Trophoblast cell (in vitro differentiated cells and primary cell): ENCODE measurements around the gene IGF1.

Experiments used
- DNase-seq, 2 donors: peaks; one replicate each; pipeline ENCODE4 v3.0.0-alpha.2; 2016
- H2AFZ ChIP-seq: 2 replicates; pipeline ENCODE4 v1.6.1; 2013; ENCODE audit warnings: low read length, moderate library complexity, mild to moderate bottlenecking; ENCODE audit not compliant: insufficient read depth, poor library complexity
- H2AK5ac ChIP-seq: 2 replicates; pipeline ENCODE4 v1.6.1; 2013; ENCODE audit warnings: mild to moderate bottlenecking, low read length
- H2BK120ac ChIP-seq: 2 replicates; pipeline ENCODE4 v1.6.1; 2013; ENCODE audit warnings: low read length, mild to moderate bottlenecking, moderate library complexity; ENCODE audit not compliant: insufficient read depth, poor library complexity
- H2BK12ac ChIP-seq: 2 replicates; pipeline ENCODE4 v1.6.1; 2013; ENCODE audit warnings: mild to moderate bottlenecking, low read length, moderate library complexity
- H2BK5ac ChIP-seq: 2 replicates; pipeline ENCODE4 v1.6.1; 2013; ENCODE audit warnings: low read length, low read depth, moderate library complexity, mild to moderate bottlenecking; ENCODE audit not compliant: poor library complexity
- H3K14ac ChIP-seq: 2 replicates; pipeline ENCODE4 v1.6.1; 2013; ENCODE audit warnings: mild to moderate bottlenecking, low read length
- H3K18ac ChIP-seq: 2 replicates; pipeline ENCODE4 v1.6.1; 2013; ENCODE audit warnings: mild to moderate bottlenecking, low read length
- H3K23ac ChIP-seq: 2 replicates; pipeline ENCODE4 v1.6.1; 2013; ENCODE audit warnings: low read length
- H3K27ac ChIP-seq: 2 replicates; pipeline ENCODE4 v1.5.1; 2013; ENCODE audit warnings: low read depth, mild to moderate bottlenecking, inconsistent platforms, low read length, moderate library complexity
- H3K27me3 ChIP-seq: 2 replicates; pipeline ENCODE4 v1.6.1; 2013; ENCODE audit warnings: inconsistent platforms, mild to moderate bottlenecking, low read length, moderate library complexity; ENCODE audit not compliant: insufficient read depth
- H3K36me3 ChIP-seq, 2 experiments: 1 replicate in 1 of 2; 2 replicates in 1 of 2; pipeline ENCODE4 v1.6.1; 2013; ENCODE audit warnings: low read length in 2 of 2, mild to moderate bottlenecking in 2 of 2, moderate library complexity in 1 of 2; ENCODE audit not compliant: insufficient read depth in 2 of 2, control insufficient read depth in 1 of 2
- H3K4ac ChIP-seq: 2 replicates; pipeline ENCODE4 v1.6.1; 2013; ENCODE audit warnings: low read depth, mild to moderate bottlenecking, low read length, moderate library complexity
- H3K4me1 ChIP-seq, 2 experiments: 1 replicate in 1 of 2; 2 replicates in 1 of 2; pipeline ENCODE4 v1.6.1; 2013; ENCODE audit warnings: low read length in 2 of 2, mild to moderate bottlenecking in 2 of 2, moderate library complexity in 1 of 2; ENCODE audit not compliant: insufficient read depth in 2 of 2, control insufficient read depth in 1 of 2
- H3K4me2 ChIP-seq: 2 replicates; pipeline ENCODE4 v1.6.1; 2013; ENCODE audit warnings: inconsistent platforms, mild to moderate bottlenecking, low read length, moderate library complexity
- H3K4me3 ChIP-seq: 2 replicates; pipeline ENCODE4 v1.5.1; 2013; ENCODE audit warnings: mild to moderate bottlenecking, low read depth, low read length, inconsistent platforms
- H3K79me1 ChIP-seq: one replicate; pipeline ENCODE4 v1.6.1; 2013; ENCODE audit warnings: low read length
- H3K79me2 ChIP-seq: 2 replicates; pipeline ENCODE4 v1.6.1; 2013; ENCODE audit warnings: low read length, mild to moderate bottlenecking; ENCODE audit not compliant: control insufficient read depth, insufficient read depth, poor library complexity
- H3K9ac ChIP-seq: 2 replicates; pipeline ENCODE4 v1.6.1; 2013; ENCODE audit warnings: mild to moderate bottlenecking, low read length
- H3K9me3 ChIP-seq: 2 replicates; pipeline ENCODE4 v1.6.1; 2013; ENCODE audit warnings: low read depth, mild to moderate bottlenecking, control low read depth, inconsistent platforms, low read length; ENCODE audit not compliant: insufficient read depth
- H4K12ac ChIP-seq: 2 replicates; pipeline ENCODE4 v1.6.1; 2013; ENCODE audit warnings: low read depth, mild to moderate bottlenecking, low read length, moderate library complexity
- H4K8ac ChIP-seq: 2 replicates; pipeline ENCODE4 v1.6.1; 2013; ENCODE audit warnings: low read depth, mild to moderate bottlenecking, low read length, moderate library complexity
- H4K91ac ChIP-seq: one replicate; pipeline ENCODE4 v1.6.1; 2013; ENCODE audit warnings: low read depth, mild to moderate bottlenecking, low read length, moderate library complexity
- WGBS: extraction: QIAGEN DNeasy Blood & Tissue Kit; methylation state at CpG from one replicate; pipeline ENCODE4 v1.1.7; 2013; ENCODE audit warnings: missing lambda C conversion rate; ENCODE audit not compliant: insufficient read length, insufficient coverage; ENCODE audit errors: extremely low coverage; 5-methylcytosine and 5-hydroxymethylcytosine counted together

The IGF1 gene

GRCh38 chr12:102484017-102484416 is 3.7 kb upstream of the IGF1 start:
- no peak overlapping the region for H2BK120ac ChIP-seq
- H3K4me3 ChIP-seq, result no peak overlapping the region
- H2AK5ac ChIP-seq, result no peak overlapping the region
- no peaks in the 10 kb centered on the region for H3K79me2 ChIP-seq
- peaks cover 1% of the 10 kb centered on the region for H3K79me1 ChIP-seq
- H3K27me3 ChIP-seq, result no peaks in the 10 kb centered on the region
- no peak overlapping the region for H2AFZ ChIP-seq
- no CpG with 5 or more reads among the region's 3 CpGs for WGBS
- no peak overlapping the region for H3K4me2 ChIP-seq
- no peaks in the 10 kb centered on the region for H3K9me3 ChIP-seq
- peaks cover 0 to 4% of the 10 kb centered on the region in 2 experiments for H3K4me1 ChIP-seq
- H4K91ac ChIP-seq, result peak overlapping the region; percentile 26
- H2BK5ac ChIP-seq, result no peak overlapping the region
- no peak overlapping the region for H4K8ac ChIP-seq
- H3K36me3 ChIP-seq, result no peaks in the 10 kb centered on the region
- no peak overlapping the region for H3K23ac ChIP-seq
- no peak overlapping the region for H3K14ac ChIP-seq
- no peak overlapping the region for H3K18ac ChIP-seq
- no peak overlapping the region for H4K12ac ChIP-seq
- no peak overlapping the region for H3K4ac ChIP-seq
- no peak for DNase-seq
- H2BK12ac ChIP-seq, result no peak overlapping the region
- H3K27ac ChIP-seq, result no peak overlapping the region
- no peak overlapping the region for H3K9ac ChIP-seq

- Histone ChIP-seq H3K36me3 (no peaks in the 10 kb centered on the region), H3K27ac (no peak overlapping the region), H3K4me3 (no peak overlapping the region), H2AFZ (no peak overlapping the region), H3K79me1 (peaks cover 1% of the 10 kb centered on the region), H3K4me2 (no peak overlapping the region), H3K9me3 (no peaks in the 10 kb centered on the region), H3K4ac (no peak overlapping the region), H4K12ac (no peak overlapping the region), H3K23ac (no peak overlapping the region), H3K9ac (no peak overlapping the region), H3K79me2 (no peaks in the 10 kb centered on the region), H3K27me3 (no peaks in the 10 kb centered on the region), H2BK12ac (no peak overlapping the region), H2BK5ac (no peak overlapping the region), H4K8ac (no peak overlapping the region), H2AK5ac (no peak overlapping the region), H3K14ac (no peak overlapping the region), H3K18ac (no peak overlapping the region), H3K4me1 (peaks cover 3 to 8% of the 10 kb centered on the region in 2 experiments), H4K91ac (no peak overlapping the region), H2BK120ac (no peak overlapping the region)
- WGBS, result no CpG with 5 or more reads among the region's 2 CpGs
- DNase-seq, result no peak
Observed at GRCh38 chr12:102483466-102483865, 3.1 kb upstream of the IGF1 start.

GRCh38 chr12:102481705-102482425 is 1.5 kb upstream of the IGF1 start:
- H2AFZ ChIP-seq, result no peak overlapping the region
- peak overlapping the region; percentile 24 for H2BK12ac ChIP-seq

GRCh38 chr12:102479939-102480338 is 424 bp downstream of the IGF1 start:
- Histone ChIP-seq H3K14ac (no peak overlapping the region), H3K9ac (no peak overlapping the region), H3K4me2 (no peak overlapping the region), H3K4me3 (no peak overlapping the region), H3K18ac (no peak overlapping the region), H4K12ac (no peak overlapping the region), H3K23ac (no peak overlapping the region), H2BK12ac (no peak overlapping the region), H3K79me2 (no peaks in the 10 kb centered on the region), H4K91ac (no peak overlapping the region), H4K8ac (no peak overlapping the region), H3K4ac (no peak overlapping the region), H3K79me1 (peaks cover 4% of the 10 kb centered on the region), H3K9me3 (no peaks in the 10 kb centered on the region), H3K36me3 (no peaks in the 10 kb centered on the region), H2BK5ac (no peak overlapping the region), H2AK5ac (no peak overlapping the region), H3K4me1 (peaks cover 7 to 13% of the 10 kb centered on the region in 2 experiments), H2AFZ (no peak overlapping the region), H3K27ac (no peak overlapping the region), H2BK120ac (no peak overlapping the region), H3K27me3 (no peaks in the 10 kb centered on the region)
- no CpG with 5 or more reads among the region's 4 CpGs for WGBS
- no peak for DNase-seq

More at GRCh38 chr12:102481705-102482425, 1.5 kb upstream of the IGF1 start:
- DNase-seq, result no peak
- no peak overlapping the region for H3K14ac ChIP-seq
- no peak overlapping the region for H3K23ac ChIP-seq
- H3K27me3 ChIP-seq, result no peaks in the 10 kb centered on the region
- no peak overlapping the region for H3K18ac ChIP-seq
- no peak overlapping the region for H3K4ac ChIP-seq
- no peak overlapping the region for H2BK5ac ChIP-seq
- H3K4me1 ChIP-seq, result peaks cover 3 to 8% of the 10 kb centered on the region in 2 experiments
- H4K8ac ChIP-seq, result no peak overlapping the region
- no peaks in the 10 kb centered on the region for H3K9me3 ChIP-seq
- no peak overlapping the region for H4K91ac ChIP-seq
- H2BK120ac ChIP-seq, result no peak overlapping the region
- no peak overlapping the region for H3K9ac ChIP-seq
- H3K36me3 ChIP-seq, result no peaks in the 10 kb centered on the region
- H3K27ac ChIP-seq, result no peak overlapping the region
- H4K12ac ChIP-seq, result no peak overlapping the region
- no peak overlapping the region for H3K4me3 ChIP-seq
- H3K4me2 ChIP-seq, result no peak overlapping the region
- H3K79me2 ChIP-seq, result no peaks in the 10 kb centered on the region
- H2AK5ac ChIP-seq, result no peak overlapping the region
- peaks cover 1% of the 10 kb centered on the region for H3K79me1 ChIP-seq
